Thoracic aorta (tissue), 2 donors: ENCODE data around the gene KCNE1. TPM values are rescaled to one million over a fixed set of nuclear protein-coding genes. Genes with fewer than 3 reads are reported as not detected.

ENCODE experiments used
- ATAC-seq: fragments of 150-250 bp; one replicate; pipeline ENCODE4 v1.8.0; 2017; ENCODE audit warnings: low read depth; ENCODE audit not compliant: insufficient number of reproducible peaks, low FRiP score
- DNase-seq: peaks from one replicate; pipeline ENCODE4 v3.0.0-alpha.2; 2020; ENCODE audit warnings: low spot score
- H3K27ac ChIP-seq, 2 donors: fragments of 200-600 bp; sonication (generic); 1 replicate in 1 of 2; 2 replicates in 1 of 2; pipeline ENCODE4 v1.5.1; 2016; ENCODE audit warnings: mild to moderate bottlenecking in 2 of 2, moderate library complexity in 2 of 2
- H3K27me3 ChIP-seq: fragments of 200-600 bp; sonication (generic); replicated peaks from 2 replicates; pipeline ENCODE4 v1.6.0; 2016; ENCODE audit warnings: mild to moderate bottlenecking; ENCODE audit not compliant: insufficient read depth
- H3K36me3 ChIP-seq: fragments of 200-600 bp; sonication (generic); one replicate; pipeline ENCODE4 v1.5.1; 2016
- H3K4me1 ChIP-seq, 2 donors: fragments of 200-600 bp; sonication (generic); 1 replicate in 1 of 2; 2 replicates in 1 of 2; pipeline versions ENCODE4 v1.5.1 to v1.6.0; 2016; ENCODE audit warnings: low read depth in 2 of 2, mild to moderate bottlenecking in 1 of 2; ENCODE audit not compliant: control insufficient read depth in 1 of 2
- H3K4me3 ChIP-seq: fragments of 200-600 bp; sonication (generic); 2 replicates; pipeline ENCODE4 v1.5.1; 2016; ENCODE audit warnings: mild to moderate bottlenecking
- H3K9me3 ChIP-seq: fragments of 200-600 bp; sonication (generic); 2 replicates; pipeline ENCODE4 v1.5.1; 2016
- total RNA-seq, 2 donors: library from RNA; depleted of rRNA; stranded (reverse); fragments of >200 nt; gene quantifications; one replicate each; pipeline versions ENCODE4 v1.1.0 to v1.2.3, GENCODE V29; 2016
- TF ChIP-seq, protein P1 (sequence below): fragments of 200-600 bp; sonication (generic); IDR thresholded peaks from one replicate; pipeline ENCODE4 v1.5.1; 2019; ENCODE audit warnings: antibody characterized with exemption

Gene KCNE1
- total RNA-seq, 2 donors from 2014 or later, result 10.8 TPM

- Histone ChIP-seq H3K36me3 (no peaks in the 10 kb centered on the region), H3K27ac (no peak overlapping the region), H3K9me3 (no peaks in the 10 kb centered on the region), H3K4me3 (no peak overlapping the region), H3K27me3 (no peaks in the 10 kb centered on the region), H3K4me1 (peaks cover 9% of the 10 kb centered on the region in 2 donors)
- peak; percentile 32 for ATAC-seq
- DNase-seq, result no peak
- TF ChIP-seq, protein P1, sequence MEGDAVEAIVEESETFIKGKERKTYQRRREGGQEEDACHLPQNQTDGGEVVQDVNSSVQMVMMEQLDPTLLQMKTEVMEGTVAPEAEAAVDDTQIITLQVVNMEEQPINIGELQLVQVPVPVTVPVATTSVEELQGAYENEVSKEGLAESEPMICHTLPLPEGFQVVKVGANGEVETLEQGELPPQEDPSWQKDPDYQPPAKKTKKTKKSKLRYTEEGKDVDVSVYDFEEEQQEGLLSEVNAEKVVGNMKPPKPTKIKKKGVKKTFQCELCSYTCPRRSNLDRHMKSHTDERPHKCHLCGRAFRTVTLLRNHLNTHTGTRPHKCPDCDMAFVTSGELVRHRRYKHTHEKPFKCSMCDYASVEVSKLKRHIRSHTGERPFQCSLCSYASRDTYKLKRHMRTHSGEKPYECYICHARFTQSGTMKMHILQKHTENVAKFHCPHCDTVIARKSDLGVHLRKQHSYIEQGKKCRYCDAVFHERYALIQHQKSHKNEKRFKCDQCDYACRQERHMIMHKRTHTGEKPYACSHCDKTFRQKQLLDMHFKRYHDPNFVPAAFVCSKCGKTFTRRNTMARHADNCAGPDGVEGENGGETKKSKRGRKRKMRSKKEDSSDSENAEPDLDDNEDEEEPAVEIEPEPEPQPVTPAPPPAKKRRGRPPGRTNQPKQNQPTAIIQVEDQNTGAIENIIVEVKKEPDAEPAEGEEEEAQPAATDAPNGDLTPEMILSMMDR, result no peak
Measured at GRCh38 chr21:34536820-34537219, 24.8 kb upstream of the KCNE1 start.

DNA sequence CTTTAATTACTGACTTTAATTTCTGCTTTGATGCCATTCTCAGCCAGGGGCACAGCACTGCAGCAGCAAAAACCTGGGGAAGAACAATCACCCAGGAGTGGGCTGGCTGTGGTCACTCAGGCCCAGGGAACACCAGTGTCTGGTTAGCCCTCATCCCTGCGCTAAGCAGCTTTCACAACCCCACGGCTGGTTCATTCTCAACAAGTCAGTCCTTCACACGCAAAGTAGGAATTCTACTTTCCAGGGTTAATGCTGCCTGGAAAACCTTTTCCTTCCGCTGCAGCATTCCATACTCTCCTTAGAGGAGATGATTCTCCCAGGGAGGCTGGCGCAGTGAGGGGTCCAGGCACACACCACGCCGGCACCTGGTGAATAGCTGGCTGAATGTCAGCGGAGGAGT lies 24.3 kb upstream of the KCNE1 start:
- TF ChIP-seq, protein P1, result no peak
- peaks cover 9% of the 10 kb centered on the region in 2 donors for H3K4me1 ChIP-seq
- no peaks in the 10 kb centered on the region for H3K9me3 ChIP-seq
- H3K27me3 ChIP-seq, result no peaks in the 10 kb centered on the region
- no peak for DNase-seq
- no peak overlapping the region for H3K4me3 ChIP-seq
- H3K36me3 ChIP-seq, result no peaks in the 10 kb centered on the region
- ATAC-seq, result no peak
- H3K27ac ChIP-seq, result no peak overlapping the region

DNA sequence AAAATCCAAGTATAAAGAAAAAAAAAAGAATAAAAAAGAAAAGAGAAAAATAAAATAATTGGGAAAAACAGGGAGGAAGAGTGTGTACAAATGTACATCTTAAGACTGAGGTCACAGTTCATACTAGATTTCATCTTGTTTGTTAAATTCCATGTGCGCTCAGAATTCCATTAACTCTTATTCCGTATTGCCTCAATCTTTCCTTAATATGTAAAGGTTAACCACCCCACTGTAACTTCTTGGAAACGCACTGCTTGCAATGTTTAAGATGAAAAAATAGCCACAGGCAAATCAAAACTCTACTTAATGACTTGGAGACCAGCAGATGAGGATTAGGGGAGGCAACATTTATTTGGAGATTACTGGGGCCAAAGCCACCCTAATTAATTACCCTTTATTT lies 23.9 kb upstream of the KCNE1 start:
- TF ChIP-seq, protein P1, result no peak
- Histone ChIP-seq H3K36me3 (no peaks in the 10 kb centered on the region), H3K27me3 (no peaks in the 10 kb centered on the region), H3K9me3 (no peaks in the 10 kb centered on the region), H3K4me3 (no peak overlapping the region), H3K27ac (no peak overlapping the region), H3K4me1 (peaks cover 9% of the 10 kb centered on the region in 2 donors)
- DNase-seq (no peak), ATAC-seq (no peak)

DNA sequence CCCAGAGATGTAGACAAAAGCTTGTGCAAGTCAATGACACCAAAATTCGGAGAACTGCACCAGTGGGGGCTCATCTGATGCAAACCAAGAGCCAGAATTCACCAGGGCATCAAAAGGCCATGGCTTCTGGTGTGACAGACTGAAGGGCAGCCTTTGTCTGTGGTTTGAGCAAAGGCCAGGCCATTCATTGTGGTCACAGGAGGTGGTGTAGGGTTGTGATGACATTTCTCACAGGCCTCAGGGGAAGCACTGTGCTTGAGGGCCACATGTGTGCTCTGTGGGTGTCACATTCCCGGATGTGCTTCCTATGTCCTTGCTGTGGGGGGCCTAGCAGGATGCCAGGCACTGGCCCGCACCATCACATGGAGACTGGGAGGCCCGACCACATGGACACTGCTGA lies 22.5 kb upstream of the KCNE1 start:
- H3K36me3 ChIP-seq, result no peaks in the 10 kb centered on the region
- TF ChIP-seq, protein P1, result no peak
- H3K9me3 ChIP-seq, result no peaks in the 10 kb centered on the region
- no peaks in the 10 kb centered on the region for H3K27me3 ChIP-seq
- ATAC-seq (no peak), DNase-seq (no peak)
- peaks cover 9% of the 10 kb centered on the region in 2 donors for H3K4me1 ChIP-seq
- no peak overlapping the region for H3K27ac ChIP-seq
- no peak overlapping the region for H3K4me3 ChIP-seq

GRCh38 chr21:34533938-34534337 lies 21.9 kb upstream of the KCNE1 start:
- Histone ChIP-seq H3K4me1 (peaks cover 9% of the 10 kb centered on the region in 2 donors), H3K27me3 (no peaks in the 10 kb centered on the region), H3K9me3 (no peaks in the 10 kb centered on the region), H3K36me3 (no peaks in the 10 kb centered on the region), H3K4me3 (no peak overlapping the region), H3K27ac (no peak overlapping the region)
- TF ChIP-seq, protein P1, result no peak
- DNase-seq (no peak), ATAC-seq (no peak)
